HCT116 (cell line): ENCODE measurements around the gene COA7. TPM values are rescaled to one million over a fixed set of nuclear protein-coding genes. Genes with fewer than 3 reads are reported as not detected.

Source experiments
- ATAC-seq: fragments of 200-7000 bp; cut with Tn5 transposase; 2 replicates; pipeline ENCODE4 v1.9.1; 2020; ENCODE audit warnings: mild to moderate bottlenecking, moderate library complexity
- BruUV-seq: library from RNA; stranded (reverse); fragments of 400-500 nt; replicated peaks from 2 replicates; lab custom pipeline; 2021; lab: Mats Ljungman, UMichigan
- CTCF ChIA-PET: fragments of 300-600 bp; sonication (Branson Sonifier 250); formaldehyde crosslinking; loops from one replicate; lab custom pipeline; 2021; ENCODE audit warnings: antibody characterized with exemption; lab: Charles Lee
- POLR2A ChIA-PET: fragments of 300-600, 350-600 bp; sonication (Branson Sonifier 250); formaldehyde crosslinking; loops from one replicate; lab custom pipeline; 2021; ENCODE audit warnings: antibody characterized with exemption; lab: Charles Lee
- RAD21 ChIA-PET, 2 experiments: fragments of 300-600 bp; sonication (Branson Sonifier 250); formaldehyde crosslinking; loops; one replicate each; lab custom pipeline; 2023; ENCODE audit warnings: low total read pairs in 2 of 2; ENCODE audit not compliant: uncharacterized antibody in 2 of 2, unreplicated experiment in 2 of 2, low non-redundant PET in 1 of 2; lab: Charles Lee
- DNase-seq: peaks from one replicate; pipeline ENCODE4 v3.0.0-alpha.2; 2010; ENCODE audit warnings: low read depth, low spot score
- H2AFZ ChIP-seq: fragments of 200-600 bp; shearing (Covaris generic), sonication (generic); 2 replicates; pipeline ENCODE4 v1.6.1; 2017; ENCODE audit warnings: low read depth, mixed run types, mixed read lengths, antibody characterized with exemption, low read length; ENCODE audit not compliant: poor library complexity, severe bottlenecking
- H3K27ac ChIP-seq: 2 replicates; pipeline ENCODE4 v1.5.1; 2012; ENCODE audit warnings: low read depth, low read length
- H3K27me3 ChIP-seq: fragments of 200-600 bp; sonication (generic); 2 replicates; pipeline ENCODE4 v1.6.1; 2016; ENCODE audit warnings: mixed run types, low read length, mixed read lengths; ENCODE audit not compliant: insufficient read depth
- H3K36me3 ChIP-seq, 2 experiments: fragments of 200-500 bp in 1 of 2; fragments of 200-600 bp in 1 of 2; sonication (Bioruptor generic) in 1 of 2; sonication (generic) in 1 of 2; 2 replicates each; pipeline versions ENCODE4 v1.5.1 to v1.6.1; 2014 to 2016; ENCODE audit warnings: low read length in 2 of 2, inconsistent platforms in 1 of 2, mixed read lengths in 1 of 2, mixed run types in 1 of 2; ENCODE audit not compliant: insufficient read depth in 2 of 2, control insufficient read depth in 1 of 2
- H3K4me1 ChIP-seq, 2 experiments: fragments of 200-600 bp in 1 of 2; sonication (generic) in 1 of 2; 2 replicates each; pipeline versions ENCODE4 v1.5.1 to v1.6.1; 2012 to 2017; ENCODE audit warnings: low read length in 2 of 2, inconsistent platforms in 1 of 2, mild to moderate bottlenecking in 1 of 2, mixed read lengths in 1 of 2, mixed run types in 1 of 2, moderate library complexity in 1 of 2; ENCODE audit not compliant: insufficient read depth in 2 of 2, control insufficient read depth in 1 of 2
- H3K4me2 ChIP-seq: fragments of 200-600 bp; sonication (generic); 2 replicates; pipeline ENCODE4 v1.6.1; 2017; ENCODE audit warnings: mixed run types, low read length, mixed read lengths
- H3K4me3 ChIP-seq, 2 experiments: fragments of 200-600 bp in 1 of 2; sonication (generic) in 1 of 2; replicated peaks in 1 of 2; 2 replicates each; pipeline ENCODE4 v1.5.1; 2011 to 2016; ENCODE audit warnings: low read length in 2 of 2, control low read depth in 1 of 2, low read depth in 1 of 2, mild to moderate bottlenecking in 1 of 2, mixed read lengths in 1 of 2, mixed run types in 1 of 2
- H3K79me2 ChIP-seq: fragments of 200-600 bp; sonication (generic); 2 replicates; pipeline ENCODE4 v1.6.1; 2017; ENCODE audit warnings: mild to moderate bottlenecking, mixed run types, low read length, moderate library complexity, mixed read lengths; ENCODE audit not compliant: insufficient read depth
- H3K9ac ChIP-seq: fragments of 200-600 bp; sonication (generic); 2 replicates; pipeline ENCODE4 v1.6.1; 2016; ENCODE audit warnings: low read length, mixed read lengths
- H3K9me2 ChIP-seq: fragments of 200-600 bp; sonication (generic), shearing (Covaris generic); 2 replicates; pipeline ENCODE4 v1.6.1; 2017; ENCODE audit warnings: mixed run types, mild to moderate bottlenecking, moderate library complexity; ENCODE audit not compliant: insufficient read depth
- H3K9me3 ChIP-seq, 2 experiments: fragments of 200-500 bp in 1 of 2; fragments of 200-600 bp in 1 of 2; sonication (Bioruptor generic) in 1 of 2; sonication (generic) in 1 of 2; 2 replicates each; pipeline ENCODE4 v1.6.1; 2014 to 2017; ENCODE audit warnings: low read length in 2 of 2, mixed read lengths in 2 of 2, inconsistent platforms in 1 of 2, low read depth in 1 of 2, mild to moderate bottlenecking in 1 of 2, mixed run types in 1 of 2, moderate library complexity in 1 of 2; ENCODE audit not compliant: control insufficient read depth in 1 of 2, insufficient read depth in 1 of 2
- H4K20me1 ChIP-seq: fragments of 200-600 bp; sonication (generic), shearing (Covaris generic); 2 replicates; pipeline ENCODE4 v1.6.1; 2017; ENCODE audit warnings: mixed run types, mild to moderate bottlenecking, moderate library complexity; ENCODE audit not compliant: insufficient read depth
- CEBPB ChIP-seq: IDR thresholded peaks from 2 replicates; pipeline ENCODE4 v1.6.1; 2012; ENCODE audit warnings: low read depth
- FOSL1 ChIP-seq: IDR thresholded peaks from 2 replicates; pipeline ENCODE4 v1.6.1; 2012; ENCODE audit warnings: low read depth
- JUND ChIP-seq: IDR thresholded peaks from 2 replicates; pipeline ENCODE4 v1.6.1; 2012
- SP1 ChIP-seq: IDR thresholded peaks from 2 replicates; pipeline ENCODE4 v1.6.1; 2012; ENCODE audit warnings: low read depth
- ZBTB33 ChIP-seq: IDR thresholded peaks from 2 replicates; pipeline ENCODE4 v1.6.1; 2011; ENCODE audit warnings: mild to moderate bottlenecking, low read length, moderate library complexity; ENCODE audit not compliant: insufficient replicate concordance; ENCODE audit errors: extremely low read depth
- intact Hi-C: fragments of 100-400 bp; cut with micrococcal nuclease; formaldehyde crosslinking; loops from 2 replicates; pipeline ENCODE4 v1.10.0; 2022
- total RNA-seq: library from RNA; stranded (reverse); gene quantifications from one replicate; pipeline ENCODE4 v1.2.1, GENCODE V29; 2021; ENCODE audit not compliant: unreplicated experiment
- TF ChIP-seq, protein P1 (sequence below): IDR thresholded peaks from 2 replicates; pipeline ENCODE4 v1.6.1; 2012
- TF ChIP-seq, protein P2 (sequence below): IDR thresholded peaks from 2 replicates; pipeline ENCODE4 v1.6.1; 2012
- TF ChIP-seq, protein P3 (sequence below), 3 experiments: fragments of 200-600 bp in 1 of 3; sonication (generic) in 1 of 3; IDR thresholded peaks in 2 of 3; conservative IDR thresholded peaks in 1 of 3; 2 replicates each; pipeline ENCODE4 v1.5.1; 2012 to 2017; ENCODE audit warnings: low read depth in 2 of 3, low read length in 2 of 3, antibody characterized with exemption in 1 of 3, borderline replicate concordance in 1 of 3, control low read depth in 1 of 3, mild to moderate bottlenecking in 1 of 3, mixed read lengths in 1 of 3, mixed run types in 1 of 3, moderate library complexity in 1 of 3; ENCODE audit not compliant: insufficient read depth in 1 of 3

COA7 gene
- total RNA-seq, 1 experiment from 2014 or later, result 43.6 TPM

GRCh38 chr1:52726265-52727113 is 28.3 kb upstream of the COA7 start, which contains the start of gene ZYG11B (continued):
- TF ChIP-seq, protein P1, sequence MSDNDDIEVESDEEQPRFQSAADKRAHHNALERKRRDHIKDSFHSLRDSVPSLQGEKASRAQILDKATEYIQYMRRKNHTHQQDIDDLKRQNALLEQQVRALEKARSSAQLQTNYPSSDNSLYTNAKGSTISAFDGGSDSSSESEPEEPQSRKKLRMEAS, result peak; percentile 45
- TF ChIP-seq, protein P2, sequence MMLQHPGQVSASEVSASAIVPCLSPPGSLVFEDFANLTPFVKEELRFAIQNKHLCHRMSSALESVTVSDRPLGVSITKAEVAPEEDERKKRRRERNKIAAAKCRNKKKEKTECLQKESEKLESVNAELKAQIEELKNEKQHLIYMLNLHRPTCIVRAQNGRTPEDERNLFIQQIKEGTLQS, result no peak
- TF ChIP-seq SP1 (peak; percentile 4; the same call in 1 of the 2 replicates), FOSL1 (no peak), JUND (no peak), ZBTB33 (no peak)
- TF ChIP-seq, protein P3, sequence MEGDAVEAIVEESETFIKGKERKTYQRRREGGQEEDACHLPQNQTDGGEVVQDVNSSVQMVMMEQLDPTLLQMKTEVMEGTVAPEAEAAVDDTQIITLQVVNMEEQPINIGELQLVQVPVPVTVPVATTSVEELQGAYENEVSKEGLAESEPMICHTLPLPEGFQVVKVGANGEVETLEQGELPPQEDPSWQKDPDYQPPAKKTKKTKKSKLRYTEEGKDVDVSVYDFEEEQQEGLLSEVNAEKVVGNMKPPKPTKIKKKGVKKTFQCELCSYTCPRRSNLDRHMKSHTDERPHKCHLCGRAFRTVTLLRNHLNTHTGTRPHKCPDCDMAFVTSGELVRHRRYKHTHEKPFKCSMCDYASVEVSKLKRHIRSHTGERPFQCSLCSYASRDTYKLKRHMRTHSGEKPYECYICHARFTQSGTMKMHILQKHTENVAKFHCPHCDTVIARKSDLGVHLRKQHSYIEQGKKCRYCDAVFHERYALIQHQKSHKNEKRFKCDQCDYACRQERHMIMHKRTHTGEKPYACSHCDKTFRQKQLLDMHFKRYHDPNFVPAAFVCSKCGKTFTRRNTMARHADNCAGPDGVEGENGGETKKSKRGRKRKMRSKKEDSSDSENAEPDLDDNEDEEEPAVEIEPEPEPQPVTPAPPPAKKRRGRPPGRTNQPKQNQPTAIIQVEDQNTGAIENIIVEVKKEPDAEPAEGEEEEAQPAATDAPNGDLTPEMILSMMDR (IDR thresholded peaks at IDR 0.05 in 2 of 3, conservative IDR thresholded peaks at IDR 0.05 in 1 of 3; ENCODE audit: borderline replicate concordance in 1 of 3, insufficient read depth in 1 of 3, low read depth in 2 of 3, low read length in 2 of 3), result no peak

DNA sequence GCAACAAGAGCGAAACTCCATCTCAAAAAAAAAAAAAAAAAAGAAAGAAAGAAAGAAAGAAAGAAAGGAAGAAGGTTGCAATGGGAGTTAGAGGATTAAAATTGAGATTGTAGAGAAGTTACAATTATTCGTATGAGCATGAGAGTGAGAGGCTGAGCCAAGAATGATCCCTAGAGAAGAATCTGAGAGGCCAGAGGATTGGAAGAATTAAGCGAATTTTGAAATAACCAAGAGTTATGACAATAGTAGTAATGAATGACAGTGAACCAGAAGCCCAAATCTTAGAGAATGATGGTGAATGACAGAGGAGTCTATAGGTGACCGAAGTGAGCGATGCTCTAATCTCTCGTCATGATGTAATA is 27.7 kb upstream of the COA7 start:
- peaks cover 10 to 21% of the 10 kb centered on the region in 2 experiments; a peak in 3 of 4 replicates for H3K4me1 ChIP-seq
- DNase-seq (no peak), ATAC-seq (no peak)
- BruUV-seq, result no TSS peak
- H3K27me3 ChIP-seq, result no peaks in the 10 kb centered on the region
- ChIA-PET POLR2A (interaction anchor here (0.7 to 1.3 kb wide), 3 partner anchors 22 to 322 kb away, joined by 3 to 4 read pairs (median 3); partner anchors contain the start of genes ORC1 and PRPF38A), CTCF (interaction anchor here (0.6 to 1.5 kb wide), 3 partner anchors 8 to 149 kb away, joined by 3 to 4 read pairs (median 3); no protein-coding TSS in a partner anchor), RAD21 (no interaction called here)
- peaks cover 32% of the 10 kb centered on the region for H3K79me2 ChIP-seq
- H3K36me3 ChIP-seq, result no peaks in the 10 kb centered on the region
- peak overlapping the region; percentile 27 to 94; a peak in 3 of 4 replicates for H3K4me3 ChIP-seq
- no peaks in the 10 kb centered on the region; the same call in 1 of the 2 replicates for H3K9me2 ChIP-seq
- intact Hi-C loops, result no loop called here
- H4K20me1 ChIP-seq, result no peaks in the 10 kb centered on the region
- H3K9me3 ChIP-seq, result no peaks in the 10 kb centered on the region
- peak overlapping the region; percentile 98 for H3K4me2 ChIP-seq
- peak overlapping the region; percentile 86 for H2AFZ ChIP-seq
- H3K9ac ChIP-seq, result no peak overlapping the region
- H3K27ac ChIP-seq, result no peak overlapping the region
- TF ChIP-seq CEBPB, result no peak
- TF ChIP-seq ZBTB33, result no peak
- TF ChIP-seq, protein P3 (IDR thresholded peaks at IDR 0.05 in 2 of 3, conservative IDR thresholded peaks at IDR 0.05 in 1 of 3; ENCODE audit: borderline replicate concordance in 1 of 3, insufficient read depth in 1 of 3, low read depth in 2 of 3, low read length in 2 of 3), result no peak
